C4-2B (cell line): ENCODE data around the gene UBR1.
A peak's percentile ranks its signal among the peaks of the same experiment; 100 is the strongest.

Experiments used
- H3K27ac ChIP-seq: fragments of 450-650 bp; 2 replicates; pipeline ENCODE4 v1.5.1; 2017
- ZFX ChIP-seq: fragments of 450-650 bp; IDR thresholded peaks from 2 replicates; pipeline ENCODE4 v1.6.1; 2017
- TF ChIP-seq, protein P1 (sequence below): fragments of 450-650 bp; conservative IDR thresholded peaks from 2 replicates; pipeline ENCODE4 v1.5.1; 2017; ENCODE audit warnings: mild to moderate bottlenecking

Gene UBR1

DNA sequence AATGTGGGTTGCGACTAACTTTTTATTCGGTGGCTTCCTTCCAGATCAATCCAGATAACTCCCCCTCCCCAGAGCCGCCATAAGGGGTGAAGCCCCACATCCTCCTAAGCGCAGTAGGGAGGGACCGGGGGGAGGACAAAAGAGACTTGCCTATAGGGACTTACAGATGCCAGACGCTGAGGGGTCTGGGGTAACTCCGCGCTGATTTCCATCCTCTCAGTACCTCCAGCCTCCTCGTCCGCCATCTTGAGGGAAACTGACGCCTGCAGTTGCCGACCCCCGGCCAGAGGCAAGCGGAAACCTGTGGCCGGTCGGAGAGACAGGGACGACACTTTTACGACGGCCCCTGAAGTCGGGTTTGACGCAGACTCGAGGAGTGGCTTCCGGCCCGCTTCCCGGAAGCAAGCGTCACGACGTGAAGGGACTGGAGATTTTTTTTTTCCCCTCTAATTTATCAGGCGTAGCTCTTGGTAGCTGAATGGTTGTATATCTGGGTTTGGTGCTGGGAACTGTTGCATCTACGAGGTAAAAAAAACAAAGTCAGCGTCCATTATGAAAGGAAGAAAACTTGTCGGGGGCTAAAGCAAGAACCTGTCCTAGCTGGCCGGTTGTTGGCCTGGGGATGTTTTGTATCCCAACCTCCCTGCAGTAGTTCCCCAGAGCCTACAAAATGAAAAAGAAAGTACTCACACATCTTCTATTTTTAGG lies at the start of gene UBR1:
Gene UBR1, minus strand, starts transcription at position 261 of the 708 bp plus-strand sequence. Its CDS starts 16 bp downstream, at position 245.
- H3K27ac ChIP-seq = peak within 1 kb of the TSS; percentile 88
- TF ChIP-seq ZFX = peak; percentile 28; the same call in 1 of the 2 replicates
- TF ChIP-seq, protein P1, sequence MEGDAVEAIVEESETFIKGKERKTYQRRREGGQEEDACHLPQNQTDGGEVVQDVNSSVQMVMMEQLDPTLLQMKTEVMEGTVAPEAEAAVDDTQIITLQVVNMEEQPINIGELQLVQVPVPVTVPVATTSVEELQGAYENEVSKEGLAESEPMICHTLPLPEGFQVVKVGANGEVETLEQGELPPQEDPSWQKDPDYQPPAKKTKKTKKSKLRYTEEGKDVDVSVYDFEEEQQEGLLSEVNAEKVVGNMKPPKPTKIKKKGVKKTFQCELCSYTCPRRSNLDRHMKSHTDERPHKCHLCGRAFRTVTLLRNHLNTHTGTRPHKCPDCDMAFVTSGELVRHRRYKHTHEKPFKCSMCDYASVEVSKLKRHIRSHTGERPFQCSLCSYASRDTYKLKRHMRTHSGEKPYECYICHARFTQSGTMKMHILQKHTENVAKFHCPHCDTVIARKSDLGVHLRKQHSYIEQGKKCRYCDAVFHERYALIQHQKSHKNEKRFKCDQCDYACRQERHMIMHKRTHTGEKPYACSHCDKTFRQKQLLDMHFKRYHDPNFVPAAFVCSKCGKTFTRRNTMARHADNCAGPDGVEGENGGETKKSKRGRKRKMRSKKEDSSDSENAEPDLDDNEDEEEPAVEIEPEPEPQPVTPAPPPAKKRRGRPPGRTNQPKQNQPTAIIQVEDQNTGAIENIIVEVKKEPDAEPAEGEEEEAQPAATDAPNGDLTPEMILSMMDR = no peak

DNA sequence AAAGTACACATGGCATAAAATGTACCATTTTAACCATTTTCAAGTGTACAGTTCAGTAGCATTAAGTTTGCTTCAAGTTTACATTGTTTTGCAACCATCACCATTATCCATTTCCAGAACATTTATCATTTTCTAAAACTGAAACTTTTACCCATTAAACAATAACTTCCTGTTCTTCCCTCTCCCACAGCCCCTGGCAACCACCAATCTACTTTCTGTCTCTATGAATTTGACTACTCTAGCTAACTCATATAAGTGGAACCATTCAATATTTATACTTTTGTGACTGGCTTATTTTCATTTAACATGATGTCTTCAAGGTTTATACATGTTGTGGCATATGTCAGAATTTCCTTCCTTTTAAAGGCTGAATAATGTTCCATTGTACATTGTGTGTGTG lies 47.4 kb upstream of the UBR1 start:
- no peak for TF ChIP-seq ZFX
- TF ChIP-seq, protein P1 = no peak
- H3K27ac ChIP-seq = no peak overlapping the region

DNA sequence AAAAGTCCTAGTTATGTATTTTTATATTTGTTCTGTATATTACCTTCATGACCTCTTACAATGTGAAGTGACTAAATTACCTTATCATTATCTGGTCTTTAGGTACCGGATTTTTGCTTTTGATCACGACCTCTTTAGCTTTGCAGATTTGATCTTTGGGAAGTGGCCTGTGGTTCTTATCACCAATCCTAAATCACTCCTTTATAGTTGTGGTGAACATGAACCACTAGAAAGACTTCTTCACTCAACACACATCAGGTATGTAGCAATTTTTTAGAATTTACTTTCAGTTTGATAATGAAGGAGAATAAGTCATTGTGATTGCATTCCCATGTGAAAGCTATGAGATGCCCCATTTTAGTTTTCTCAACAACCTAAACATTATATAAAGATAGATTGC lies 45.9 kb upstream of the UBR1 start:
- H3K27ac ChIP-seq = no peak overlapping the region
- no peak for TF ChIP-seq ZFX
- TF ChIP-seq, protein P1 = no peak

DNA sequence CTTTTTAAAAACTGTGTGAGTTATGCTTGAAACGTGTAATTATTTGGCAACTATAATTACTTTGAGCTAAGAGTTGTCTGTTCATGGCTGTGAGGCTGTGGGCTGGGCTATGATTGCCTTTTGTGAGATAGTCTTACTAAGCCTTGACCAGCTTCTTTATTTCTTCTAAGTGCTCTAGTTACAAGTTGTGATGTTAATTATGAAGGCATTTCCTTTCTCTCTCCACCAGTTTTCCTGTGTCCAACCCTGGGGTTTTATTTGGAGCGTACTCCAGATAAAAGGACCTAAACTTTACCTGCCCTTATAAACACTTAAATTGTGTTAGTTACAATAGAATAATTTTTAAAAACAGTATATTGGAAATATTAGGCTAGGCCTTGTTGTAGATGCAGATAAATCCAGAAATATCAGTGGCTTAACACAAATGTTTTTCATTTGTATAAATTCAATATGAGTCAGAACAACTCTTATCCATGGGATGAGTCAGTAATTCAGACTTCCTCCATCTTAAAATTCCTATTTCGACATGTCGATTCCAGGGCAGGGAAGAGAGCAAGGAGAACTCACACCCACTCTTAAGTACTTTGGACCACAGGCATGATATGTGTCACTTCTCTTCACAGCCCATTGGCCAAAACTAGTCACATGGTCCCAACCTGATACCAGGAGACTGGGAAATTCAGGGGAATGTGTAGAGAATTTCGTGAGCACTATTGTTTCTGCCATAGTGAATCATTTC lies 44.5 kb upstream of the UBR1 start:
- TF ChIP-seq, protein P1 = no peak
- TF ChIP-seq ZFX = no peak

DNA sequence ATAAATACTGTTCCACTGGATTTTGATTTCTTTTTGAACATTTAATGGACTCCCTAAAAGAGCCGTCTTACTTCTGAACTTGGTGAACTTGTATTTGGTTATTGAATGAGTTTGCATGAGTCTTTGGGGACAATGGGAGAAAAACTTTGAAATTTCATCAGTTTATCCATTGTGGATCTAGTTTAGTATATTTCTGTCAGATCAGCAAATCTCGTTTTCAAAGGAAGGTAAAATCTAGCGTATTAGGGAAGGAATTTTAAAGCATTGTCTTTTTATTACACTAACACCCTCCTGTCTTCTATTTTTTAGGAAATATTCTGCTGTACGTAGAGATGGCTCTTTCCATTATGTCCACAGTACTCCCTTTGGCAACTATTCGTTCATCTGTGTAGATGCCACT lies 40.3 kb upstream of the UBR1 start:
- no peak for TF ChIP-seq ZFX
- TF ChIP-seq, protein P1 = no peak

More for the DNA sequence above, 44.5 kb upstream of the UBR1 start:
- no peak overlapping the region for H3K27ac ChIP-seq

DNA sequence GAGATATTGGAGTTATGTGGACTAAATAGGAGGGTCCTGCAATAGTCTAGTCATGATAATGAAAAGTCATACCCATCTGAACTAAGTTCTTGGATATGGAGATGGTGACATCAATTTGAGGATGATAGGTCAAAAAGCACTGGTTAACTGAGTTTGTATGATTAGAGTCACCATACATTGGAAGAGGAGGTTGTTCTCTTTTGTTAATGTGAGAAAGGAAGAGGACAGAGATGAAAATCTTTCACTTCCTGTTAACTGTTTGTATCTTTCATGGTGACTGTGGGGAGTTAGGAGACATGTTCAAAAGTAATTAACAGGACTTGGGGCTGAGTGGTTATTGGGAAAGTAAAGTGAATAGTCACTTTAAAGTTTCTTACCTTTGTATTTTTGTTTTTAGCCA lies 38.7 kb upstream of the UBR1 start:
- TF ChIP-seq, protein P1 = no peak
- TF ChIP-seq ZFX = no peak
- no peak overlapping the region for H3K27ac ChIP-seq

More for the DNA sequence above, 40.3 kb upstream of the UBR1 start:
- H3K27ac ChIP-seq = no peak overlapping the region
